Measurements from ENCODE around the gene QKI.

Gene QKI

GRCh38 chr6:163491737-163492300 lies 77.3 kb downstream of the QKI start:
- DNase-seq, result no peak

- DNase-seq, result no peak
Measured at GRCh38 chr6:163494279-163494727, 79.8 kb downstream of the QKI start.

- no peak for DNase-seq
Measured at GRCh38 chr6:163496205-163496604, 81.7 kb downstream of the QKI start.

- DNase-seq, result no peak
Measured at GRCh38 chr6:163500105-163500504, 85.6 kb downstream of the QKI start.

- no peak for DNase-seq
Measured at GRCh38 chr6:163501026-163501425, 86.5 kb downstream of the QKI start.

GRCh38 chr6:163501439-163501838 lies 86.9 kb downstream of the QKI start:
- no peak for DNase-seq

- DNase-seq, result no peak
Measured at GRCh38 chr6:163504984-163505640, 90.6 kb downstream of the QKI start.

- DNase-seq, result no peak
Measured at GRCh38 chr6:163507965-163508364, 93.4 kb downstream of the QKI start.

GRCh38 chr6:163513003-163513402 lies 98.5 kb downstream of the QKI start:
- no peak for DNase-seq

GRCh38 chr6:163513570-163514166 lies 99.2 kb downstream of the QKI start:
- DNase-seq, result no peak

GRCh38 chr6:163516908-163517307 lies 102.4 kb downstream of the QKI start:
- DNase-seq, result no peak

- DNase-seq, result no peak
Measured at GRCh38 chr6:163520956-163521355, 106.4 kb downstream of the QKI start.

- DNase-seq, result no peak
Measured at GRCh38 chr6:163522033-163522432, 107.5 kb downstream of the QKI start.

GRCh38 chr6:163525926-163526325 lies 111.4 kb downstream of the QKI start:
- no peak for DNase-seq

- DNase-seq, result no peak
Measured at GRCh38 chr6:163526346-163526745, 111.8 kb downstream of the QKI start.

- DNase-seq, result no peak
Measured at GRCh38 chr6:163527291-163527690, 112.8 kb downstream of the QKI start.

- DNase-seq, result no peak
Measured at GRCh38 chr6:163529605-163530004, 115.1 kb downstream of the QKI start.

- DNase-seq, result no peak
Measured at GRCh38 chr6:163530406-163530805, 115.9 kb downstream of the QKI start.

- DNase-seq, result no peak
Measured at GRCh38 chr6:163531122-163531521, 116.6 kb downstream of the QKI start.

GRCh38 chr6:163532526-163533078 lies 118.1 kb downstream of the QKI start:
- no peak for DNase-seq

GRCh38 chr6:163533443-163533842 lies 118.9 kb downstream of the QKI start:
- DNase-seq, result no peak

GRCh38 chr6:163536770-163537169 lies 122.3 kb downstream of the QKI start:
- no peak for DNase-seq

GRCh38 chr6:163538331-163538730 lies 123.8 kb downstream of the QKI start:
- no peak for DNase-seq

GRCh38 chr6:163539101-163539762 lies 124.7 kb downstream of the QKI start:
- no peak for DNase-seq

Measured in GOT3 (cell line).